Measurements from ENCODE around the gene TTLL1.

The TTLL1 gene

GRCh38 chr22:42993651-42994275 lies 95.4 kb downstream of the TTLL1 start:
- no peak for DNase-seq (ENCODE audit: low spot score)

GRCh38 chr22:42992886-42993479 lies 96.2 kb downstream of the TTLL1 start:
- no peak for DNase-seq (ENCODE audit: low spot score)

- DNase-seq (ENCODE audit: low spot score) = no peak
Measured at GRCh38 chr22:42992092-42992491, 97.1 kb downstream of the TTLL1 start.

GRCh38 chr22:42991010-42991651 lies 98.1 kb downstream of the TTLL1 start:
- DNase-seq (ENCODE audit: low spot score) = no peak

- no peak for DNase-seq (ENCODE audit: low spot score)
Measured at GRCh38 chr22:42990131-42990838, 98.9 kb downstream of the TTLL1 start.
